HG02981 (cell line): Measurements from ENCODE around the gene FBXW8.

Source experiments
- ATAC-seq: cut with Tn5 transposase; IDR thresholded peaks from one replicate; pipeline ENCODE4 v1.9.1; 2021; ENCODE audit warnings: mild to moderate bottlenecking, moderate library complexity; ENCODE audit not compliant: unreplicated experiment

Gene FBXW8

GRCh38 chr12:116885491-116885890, 25.3 kb upstream of the FBXW8 start:
- no peak for ATAC-seq

- ATAC-seq, result no peak
Observed at GRCh38 chr12:116887244-116887643, 23.5 kb upstream of the FBXW8 start.

GRCh38 chr12:116887897-116888296, 22.9 kb upstream of the FBXW8 start:
- no peak for ATAC-seq

GRCh38 chr12:116890330-116890729, 20.4 kb upstream of the FBXW8 start:
- ATAC-seq, result no peak

- no peak for ATAC-seq
Observed at GRCh38 chr12:116891019-116891418, 19.7 kb upstream of the FBXW8 start.

GRCh38 chr12:116892349-116893140, 18.2 kb upstream of the FBXW8 start:
- no peak for ATAC-seq

GRCh38 chr12:116894913-116895312, 15.8 kb upstream of the FBXW8 start:
- ATAC-seq, result no peak

- no peak for ATAC-seq
Observed at GRCh38 chr12:116896411-116896924, 14.3 kb upstream of the FBXW8 start.

GRCh38 chr12:116897476-116897875, 13.3 kb upstream of the FBXW8 start:
- no peak for ATAC-seq

- no peak for ATAC-seq
Observed at GRCh38 chr12:116898669-116899068, 12.1 kb upstream of the FBXW8 start.

GRCh38 chr12:116901612-116902011, 9.1 kb upstream of the FBXW8 start:
- ATAC-seq, result no peak

GRCh38 chr12:116903818-116904217, 6.9 kb upstream of the FBXW8 start:
- no peak for ATAC-seq

GRCh38 chr12:116906285-116906684, 4.5 kb upstream of the FBXW8 start:
- no peak for ATAC-seq

GRCh38 chr12:116910280-116910644, 488 bp upstream of the FBXW8 start:
- ATAC-seq, result no peak

- ATAC-seq, result no peak
Observed at GRCh38 chr12:116915326-116915725, 4.6 kb downstream of the FBXW8 start.

GRCh38 chr12:116916122-116916521, 5.4 kb downstream of the FBXW8 start:
- ATAC-seq, result no peak

GRCh38 chr12:116916714-116917114, 6.0 kb downstream of the FBXW8 start:
- ATAC-seq, result peak; percentile 95

GRCh38 chr12:116918464-116918863, 7.7 kb downstream of the FBXW8 start:
- no peak for ATAC-seq

- no peak for ATAC-seq
Observed at GRCh38 chr12:116919247-116919661, 8.5 kb downstream of the FBXW8 start.

- ATAC-seq, result no peak
Observed at GRCh38 chr12:116919706-116920485, 9.1 kb downstream of the FBXW8 start.

GRCh38 chr12:116920939-116921338, 10.2 kb downstream of the FBXW8 start:
- ATAC-seq, result no peak
